ENCODE results near the gene FLNB.

Gene FLNB

GRCh38 chr3:58009026-58009748 is 965 bp downstream of the FLNB start:
- H3K4me3 Mint-ChIP-seq = peak overlapping the region; percentile 87 to 94 (median 91)
- peaks cover 3% of the 10 kb centered on the region for H3K27me3 Mint-ChIP-seq (ENCODE audit: low read depth)
- peaks cover 38% of the 10 kb centered on the region for H3K4me1 Mint-ChIP-seq
- TF ChIP-seq CTCF (IDR thresholded peaks at IDR 0.05; ENCODE audit: unreplicated experiment in 3 of 3) = no peak
- peak overlapping the region in 2 of 3 experiments; percentile 51 to 82 for H3K27ac Mint-ChIP-seq
- no peaks in the 10 kb centered on the region for H3K9me3 Mint-ChIP-seq
- H3K36me3 Mint-ChIP-seq (ENCODE audit: low read depth) = no peaks in the 10 kb centered on the region

- Mint-ChIP-seq H3K4me1 (peaks cover 41% of the 10 kb centered on the region), H3K36me3 (ENCODE audit: low read depth) (no peaks in the 10 kb centered on the region), H3K27ac (peak overlapping the region; percentile 32 to 82 (median 51)), H3K9me3 (no peaks in the 10 kb centered on the region), H3K4me3 (peak overlapping the region; percentile 87 to 94 (median 91)), H3K27me3 (ENCODE audit: low read depth) (peaks cover 3% of the 10 kb centered on the region)
- TF ChIP-seq CTCF (IDR thresholded peaks at IDR 0.05; ENCODE audit: unreplicated experiment in 3 of 3) = no peak
Observed at GRCh38 chr3:58009749-58010535, 1.7 kb downstream of the FLNB start.

- H3K9me3 Mint-ChIP-seq = no peaks in the 10 kb centered on the region
- H3K4me1 Mint-ChIP-seq = peaks cover 48% of the 10 kb centered on the region
- no peaks in the 10 kb centered on the region for H3K36me3 Mint-ChIP-seq (ENCODE audit: low read depth)
- H3K4me3 Mint-ChIP-seq = peak overlapping the region; percentile 87 to 94 (median 91)
- H3K27me3 Mint-ChIP-seq (ENCODE audit: low read depth) = peaks cover 3% of the 10 kb centered on the region
- peak overlapping the region in 1 of 3 experiments; percentile 36 for H3K27ac Mint-ChIP-seq
- no peak for TF ChIP-seq CTCF (IDR thresholded peaks at IDR 0.05; ENCODE audit: unreplicated experiment in 3 of 3)
Observed at GRCh38 chr3:58010562-58010961, 2.3 kb downstream of the FLNB start.

- TF ChIP-seq CTCF (IDR thresholded peaks at IDR 0.05; ENCODE audit: unreplicated experiment in 3 of 3) = no peak
- H3K27ac Mint-ChIP-seq = peak overlapping the region; percentile 36 to 66 (median 61)
- no peaks in the 10 kb centered on the region for H3K36me3 Mint-ChIP-seq (ENCODE audit: low read depth)
- H3K4me1 Mint-ChIP-seq = peaks cover 54% of the 10 kb centered on the region
- H3K4me3 Mint-ChIP-seq = peak overlapping the region; percentile 87 to 94 (median 91)
- no peaks in the 10 kb centered on the region for H3K9me3 Mint-ChIP-seq
- peaks cover 3% of the 10 kb centered on the region for H3K27me3 Mint-ChIP-seq (ENCODE audit: low read depth)
Observed at GRCh38 chr3:58011580-58011979, 3.4 kb downstream of the FLNB start.

- Mint-ChIP-seq H3K27me3 (ENCODE audit: low read depth) (peaks cover 3% of the 10 kb centered on the region), H3K4me3 (peak overlapping the region; percentile 6 to 74 (median 65)), H3K27ac (peak overlapping the region; percentile 56 to 79 (median 71)), H3K4me1 (peaks cover 59% of the 10 kb centered on the region), H3K36me3 (ENCODE audit: low read depth) (no peaks in the 10 kb centered on the region), H3K9me3 (no peaks in the 10 kb centered on the region)
- no peak for TF ChIP-seq CTCF (IDR thresholded peaks at IDR 0.05; ENCODE audit: unreplicated experiment in 3 of 3)
Observed at GRCh38 chr3:58012302-58012701, 4.1 kb downstream of the FLNB start.
